ENCODE data around the gene FCHSD2.

FCHSD2 gene

DNA sequence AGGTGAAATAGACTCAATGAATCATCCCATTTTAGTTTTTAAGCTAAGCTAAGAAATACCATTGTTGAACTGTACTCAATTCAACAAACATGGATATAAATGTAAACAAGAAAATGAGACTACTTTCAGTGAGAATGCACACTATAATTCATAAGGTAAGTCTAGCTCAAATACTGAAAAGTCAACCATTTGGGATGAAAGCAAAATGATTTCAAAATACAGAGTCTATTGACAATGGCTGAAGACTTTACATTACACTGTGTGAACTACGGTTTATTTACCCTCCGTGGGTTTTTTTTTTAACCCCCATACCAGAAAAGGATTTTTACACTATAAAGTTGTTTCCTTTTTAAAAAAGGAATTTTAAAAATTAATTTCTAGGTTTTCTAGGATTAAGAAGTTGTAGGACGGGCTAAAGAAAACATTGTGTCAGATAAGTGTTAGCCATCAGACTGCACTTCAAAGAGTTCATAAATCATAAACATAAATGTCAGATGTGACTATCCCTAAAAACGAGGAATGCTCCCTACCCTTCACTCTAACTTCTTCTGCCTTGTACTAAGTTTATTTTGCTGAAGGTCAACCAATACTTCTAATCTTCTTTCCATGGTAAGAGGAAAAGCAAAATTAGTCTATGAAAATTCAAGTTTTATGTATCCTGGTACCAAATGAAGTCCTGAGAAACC is 83.0 kb downstream of the FCHSD2 start:
- TF ChIP-seq, protein P1, sequence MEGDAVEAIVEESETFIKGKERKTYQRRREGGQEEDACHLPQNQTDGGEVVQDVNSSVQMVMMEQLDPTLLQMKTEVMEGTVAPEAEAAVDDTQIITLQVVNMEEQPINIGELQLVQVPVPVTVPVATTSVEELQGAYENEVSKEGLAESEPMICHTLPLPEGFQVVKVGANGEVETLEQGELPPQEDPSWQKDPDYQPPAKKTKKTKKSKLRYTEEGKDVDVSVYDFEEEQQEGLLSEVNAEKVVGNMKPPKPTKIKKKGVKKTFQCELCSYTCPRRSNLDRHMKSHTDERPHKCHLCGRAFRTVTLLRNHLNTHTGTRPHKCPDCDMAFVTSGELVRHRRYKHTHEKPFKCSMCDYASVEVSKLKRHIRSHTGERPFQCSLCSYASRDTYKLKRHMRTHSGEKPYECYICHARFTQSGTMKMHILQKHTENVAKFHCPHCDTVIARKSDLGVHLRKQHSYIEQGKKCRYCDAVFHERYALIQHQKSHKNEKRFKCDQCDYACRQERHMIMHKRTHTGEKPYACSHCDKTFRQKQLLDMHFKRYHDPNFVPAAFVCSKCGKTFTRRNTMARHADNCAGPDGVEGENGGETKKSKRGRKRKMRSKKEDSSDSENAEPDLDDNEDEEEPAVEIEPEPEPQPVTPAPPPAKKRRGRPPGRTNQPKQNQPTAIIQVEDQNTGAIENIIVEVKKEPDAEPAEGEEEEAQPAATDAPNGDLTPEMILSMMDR (IDR thresholded peaks at IDR 0.05; ENCODE audit: low read depth, low read length): no peak
- no peak overlapping the region for H3K4me3 ChIP-seq (ENCODE audit: low read depth, low read length)

DNA sequence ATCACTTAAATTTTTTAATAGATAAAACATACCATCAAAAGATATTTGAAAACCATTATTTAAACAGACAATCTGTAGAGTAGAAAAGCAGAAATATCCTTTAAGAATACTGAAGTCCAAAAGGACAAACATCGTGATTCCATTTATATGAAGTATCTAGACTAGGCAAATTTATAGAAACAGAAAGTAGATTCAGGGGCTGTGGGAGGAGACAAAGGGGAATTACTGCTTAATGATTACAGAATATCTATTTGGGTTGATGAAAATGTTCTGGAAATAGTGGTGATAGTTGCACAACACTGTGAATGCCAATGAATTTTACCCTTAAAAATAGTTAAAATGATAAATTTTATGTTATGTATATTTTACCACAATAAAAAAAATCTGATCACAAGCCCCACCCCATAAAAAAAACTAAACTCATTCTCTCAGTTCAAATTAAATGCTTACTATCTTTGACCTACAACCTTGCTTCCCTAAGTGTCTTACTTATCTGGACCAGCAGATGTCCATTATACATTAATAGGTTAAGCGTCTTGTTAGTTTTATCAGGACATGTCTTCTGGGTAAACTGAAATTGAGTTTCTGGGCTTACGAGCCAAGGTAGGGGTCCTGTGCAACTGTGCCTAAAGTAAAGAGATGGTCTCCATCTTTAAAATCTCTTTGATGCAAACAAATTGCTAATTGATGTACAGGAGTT is 86.3 kb downstream of the FCHSD2 start:
- TF ChIP-seq, protein P1 (IDR thresholded peaks at IDR 0.05; ENCODE audit: low read depth, low read length): no peak
- H3K4me3 ChIP-seq (ENCODE audit: low read depth, low read length): no peak overlapping the region

GRCh38 chr11:73055002-73055401 is 87.1 kb downstream of the FCHSD2 start:
- no peak overlapping the region for H3K4me3 ChIP-seq (ENCODE audit: low read depth, low read length)
- TF ChIP-seq, protein P1 (IDR thresholded peaks at IDR 0.05; ENCODE audit: low read depth, low read length): no peak

GRCh38 chr11:73053964-73054363 is 88.2 kb downstream of the FCHSD2 start:
- TF ChIP-seq, protein P1 (IDR thresholded peaks at IDR 0.05; ENCODE audit: low read depth, low read length): no peak
- no peak overlapping the region for H3K4me3 ChIP-seq (ENCODE audit: low read depth, low read length)

- TF ChIP-seq, protein P1 (IDR thresholded peaks at IDR 0.05; ENCODE audit: low read depth, low read length): no peak
- H3K4me3 ChIP-seq (ENCODE audit: low read depth, low read length): no peak overlapping the region
These were observed 93.7 kb downstream of the FCHSD2 start for GRCh38 chr11:73048446-73048845.

DNA sequence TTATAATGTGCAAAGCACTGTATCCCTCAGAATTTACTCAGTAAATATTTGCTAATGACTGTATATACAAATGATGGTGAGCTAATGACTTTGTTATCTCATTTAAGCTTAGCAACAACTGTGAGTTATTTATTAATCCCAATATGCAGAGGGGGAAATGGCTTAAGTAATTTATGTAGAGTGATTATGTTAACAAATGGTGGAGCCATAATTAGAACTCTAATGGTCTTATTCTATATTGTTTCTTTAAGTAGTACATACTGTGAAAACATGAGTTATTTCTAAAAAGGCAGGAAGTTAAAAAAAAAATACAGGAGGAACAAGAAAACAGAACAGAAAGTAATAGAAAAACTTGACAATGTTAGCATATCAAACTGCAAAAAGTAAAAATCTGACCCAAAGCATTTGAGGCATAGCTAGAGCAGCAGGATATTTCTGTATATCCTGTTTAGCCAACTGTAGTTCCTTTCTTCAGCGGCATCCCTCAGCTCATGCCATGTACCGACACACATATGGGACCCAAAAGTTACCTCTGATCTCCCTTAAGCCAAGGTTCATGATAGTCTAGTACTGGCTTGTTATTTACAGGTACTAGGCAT is 94.2 kb downstream of the FCHSD2 start:
- H3K4me3 ChIP-seq (ENCODE audit: low read depth, low read length): no peak overlapping the region
- TF ChIP-seq, protein P1 (IDR thresholded peaks at IDR 0.05; ENCODE audit: low read depth, low read length): no peak

GRCh38 chr11:73040046-73040445 is 102.1 kb downstream of the FCHSD2 start:
- H3K4me3 ChIP-seq (ENCODE audit: low read depth, low read length): no peak overlapping the region
- TF ChIP-seq, protein P1 (IDR thresholded peaks at IDR 0.05; ENCODE audit: low read depth, low read length): no peak

Data from WI38 (cell line).